CD4-positive, alpha-beta T cell (primary cell): ENCODE data around the gene MSI2. TPM values are rescaled to one million over a fixed set of nuclear protein-coding genes. Genes with fewer than 3 reads are reported as not detected.

Experiments used
- ATAC-seq: fragments of 200-7000 bp; cut with Tn5 transposase; one replicate; pipeline ENCODE4 v1.10.0; 2022; ENCODE audit warnings: mild to moderate bottlenecking; ENCODE audit not compliant: poor library complexity
- CTCF ChIA-PET: fragments of 350-600 bp; sonication (Branson Sonifier 250); formaldehyde crosslinking; loops from one replicate; lab custom pipeline; 2021; ENCODE audit warnings: antibody characterized with exemption, inconsistent platforms; lab: Charles Lee
- POLR2A ChIA-PET: fragments of 350-600 bp; sonication (Branson Sonifier 250); formaldehyde crosslinking; loops from one replicate; lab custom pipeline; 2021; ENCODE audit warnings: antibody characterized with exemption, inconsistent platforms; lab: Charles Lee
- DNase-seq, 14 experiments: peaks; one replicate each; pipeline ENCODE4 v3.0.0-alpha.2; 2013 to 2020; ENCODE audit warnings: mixed read lengths in 2 of 14
- H3K27ac ChIP-seq, 2 donors: one replicate each; pipeline versions ENCODE4 v1.5.1 to v1.7.0; 2013; ENCODE audit warnings: low read length in 2 of 2, low read depth in 1 of 2, mild to moderate bottlenecking in 1 of 2
- H3K27me3 ChIP-seq, 2 experiments: 1 replicate in 1 of 2; 2 replicates in 1 of 2; pipeline versions ENCODE4 v1.6.1 to v1.7.0; 2013; ENCODE audit warnings: low read length in 2 of 2, control low read depth in 1 of 2, mild to moderate bottlenecking in 1 of 2, moderate library complexity in 1 of 2; ENCODE audit not compliant: insufficient read depth in 2 of 2, control insufficient read depth in 1 of 2
- H3K36me3 ChIP-seq: one replicate; pipeline ENCODE4 v1.6.1; 2013; ENCODE audit warnings: low read length, control low read depth; ENCODE audit not compliant: insufficient read depth
- H3K4me1 ChIP-seq: one replicate; pipeline ENCODE4 v1.6.1; 2013; ENCODE audit warnings: low read length, control low read depth; ENCODE audit not compliant: insufficient read depth
- H3K4me3 ChIP-seq: one replicate; pipeline ENCODE4 v1.5.1; 2013; ENCODE audit warnings: mild to moderate bottlenecking, low read length, moderate library complexity
- H3K9me3 ChIP-seq, 2 experiments: 1 replicate in 1 of 2; 2 replicates in 1 of 2; pipeline versions ENCODE4 v1.6.1 to v1.7.0; 2013; ENCODE audit warnings: low read length in 2 of 2, mild to moderate bottlenecking in 2 of 2, control low read depth in 1 of 2, moderate library complexity in 1 of 2; ENCODE audit not compliant: control insufficient read depth in 1 of 2, insufficient read depth in 1 of 2
- H3K27ac Mint-ChIP-seq: one replicate; pipeline ENCODE4 v1.8.0; 2020; ENCODE audit warnings: mixed read lengths
- H3K27me3 Mint-ChIP-seq: one replicate; pipeline ENCODE4 v1.8.0; 2021; ENCODE audit warnings: mixed read lengths
- H3K36me3 Mint-ChIP-seq: one replicate; pipeline ENCODE4 v1.8.0; 2021; ENCODE audit warnings: low read depth, mixed read lengths
- H3K4me1 Mint-ChIP-seq: one replicate; pipeline ENCODE4 v1.8.0; 2021; ENCODE audit warnings: low read depth, mixed read lengths
- H3K4me3 Mint-ChIP-seq: one replicate; pipeline ENCODE4 v1.8.0; 2020; ENCODE audit warnings: mild to moderate bottlenecking, mixed read lengths
- H3K9me3 Mint-ChIP-seq: one replicate; pipeline ENCODE4 v1.8.0; 2020; ENCODE audit warnings: mixed read lengths
- intact Hi-C, 2 experiments: fragments of 100-400 bp; cut with DNase I in 1 of 2; cut with micrococcal nuclease in 1 of 2; formaldehyde crosslinking; loops; one replicate each; pipeline versions ENCODE4 v1.15.1 to v1.9.0; 2023 to 2025; cut with DNase I, micrococcal nuclease
- total RNA-seq, 174 experiments: library from RNA in 2 of 174; stranded (reverse) in 2 of 174; gene quantifications; one replicate each; pipeline ENCODE4 v1.2.3 and lab custom pipeline; 2021 to 2026
- TF ChIP-seq, protein P1 (sequence below): fragments of 200-600 bp; IDR thresholded peaks from one replicate; pipeline ENCODE4 v1.8.0; 2022; ENCODE audit warnings: antibody characterized with exemption, mild to moderate bottlenecking

MSI2 gene
- total RNA-seq, 2 experiments from 2014 or later = 129 to 132 TPM

DNA sequence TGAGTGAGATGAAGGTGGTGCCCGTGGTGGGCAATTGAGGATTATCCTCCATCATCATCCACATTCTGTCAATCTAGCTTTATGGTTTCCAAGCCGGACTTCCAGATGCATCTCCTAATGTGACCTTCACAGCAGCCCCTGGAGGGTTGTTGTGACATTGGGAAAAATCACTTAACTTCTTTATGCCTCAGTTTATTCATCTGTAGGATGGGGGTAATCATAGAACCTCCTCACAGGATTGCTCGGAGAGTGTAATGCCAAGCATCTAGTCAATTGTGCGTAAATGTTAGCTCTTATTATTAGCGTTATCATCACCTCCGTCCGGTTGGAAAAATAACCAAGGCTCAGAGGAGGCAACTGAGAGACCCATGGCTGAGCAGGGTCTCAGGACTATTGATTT lies 274.8 kb downstream of the MSI2 start:
- intact Hi-C loops = no loop called here
- Histone ChIP-seq H3K36me3 (peaks cover 10% of the 10 kb centered on the region), H3K4me3 (no peak overlapping the region), H3K27me3 (no peaks in the 10 kb centered on the region), H3K4me1 (peaks cover 17% of the 10 kb centered on the region), H3K27ac (no peak overlapping the region), H3K9me3 (no peaks in the 10 kb centered on the region)
- Mint-ChIP-seq H3K36me3 (peaks cover 14% of the 10 kb centered on the region), H3K4me3 (no peak overlapping the region), H3K27ac (peak overlapping the region; percentile 74), H3K9me3 (no peaks in the 10 kb centered on the region), H3K27me3 (no peaks in the 10 kb centered on the region), H3K4me1 (peaks cover 43% of the 10 kb centered on the region)
- ATAC-seq = no peak
- no peak for DNase-seq
- CTCF ChIA-PET = no interaction called here
- POLR2A ChIA-PET = no interaction called here
- TF ChIP-seq, protein P1, sequence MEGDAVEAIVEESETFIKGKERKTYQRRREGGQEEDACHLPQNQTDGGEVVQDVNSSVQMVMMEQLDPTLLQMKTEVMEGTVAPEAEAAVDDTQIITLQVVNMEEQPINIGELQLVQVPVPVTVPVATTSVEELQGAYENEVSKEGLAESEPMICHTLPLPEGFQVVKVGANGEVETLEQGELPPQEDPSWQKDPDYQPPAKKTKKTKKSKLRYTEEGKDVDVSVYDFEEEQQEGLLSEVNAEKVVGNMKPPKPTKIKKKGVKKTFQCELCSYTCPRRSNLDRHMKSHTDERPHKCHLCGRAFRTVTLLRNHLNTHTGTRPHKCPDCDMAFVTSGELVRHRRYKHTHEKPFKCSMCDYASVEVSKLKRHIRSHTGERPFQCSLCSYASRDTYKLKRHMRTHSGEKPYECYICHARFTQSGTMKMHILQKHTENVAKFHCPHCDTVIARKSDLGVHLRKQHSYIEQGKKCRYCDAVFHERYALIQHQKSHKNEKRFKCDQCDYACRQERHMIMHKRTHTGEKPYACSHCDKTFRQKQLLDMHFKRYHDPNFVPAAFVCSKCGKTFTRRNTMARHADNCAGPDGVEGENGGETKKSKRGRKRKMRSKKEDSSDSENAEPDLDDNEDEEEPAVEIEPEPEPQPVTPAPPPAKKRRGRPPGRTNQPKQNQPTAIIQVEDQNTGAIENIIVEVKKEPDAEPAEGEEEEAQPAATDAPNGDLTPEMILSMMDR = no peak

DNA sequence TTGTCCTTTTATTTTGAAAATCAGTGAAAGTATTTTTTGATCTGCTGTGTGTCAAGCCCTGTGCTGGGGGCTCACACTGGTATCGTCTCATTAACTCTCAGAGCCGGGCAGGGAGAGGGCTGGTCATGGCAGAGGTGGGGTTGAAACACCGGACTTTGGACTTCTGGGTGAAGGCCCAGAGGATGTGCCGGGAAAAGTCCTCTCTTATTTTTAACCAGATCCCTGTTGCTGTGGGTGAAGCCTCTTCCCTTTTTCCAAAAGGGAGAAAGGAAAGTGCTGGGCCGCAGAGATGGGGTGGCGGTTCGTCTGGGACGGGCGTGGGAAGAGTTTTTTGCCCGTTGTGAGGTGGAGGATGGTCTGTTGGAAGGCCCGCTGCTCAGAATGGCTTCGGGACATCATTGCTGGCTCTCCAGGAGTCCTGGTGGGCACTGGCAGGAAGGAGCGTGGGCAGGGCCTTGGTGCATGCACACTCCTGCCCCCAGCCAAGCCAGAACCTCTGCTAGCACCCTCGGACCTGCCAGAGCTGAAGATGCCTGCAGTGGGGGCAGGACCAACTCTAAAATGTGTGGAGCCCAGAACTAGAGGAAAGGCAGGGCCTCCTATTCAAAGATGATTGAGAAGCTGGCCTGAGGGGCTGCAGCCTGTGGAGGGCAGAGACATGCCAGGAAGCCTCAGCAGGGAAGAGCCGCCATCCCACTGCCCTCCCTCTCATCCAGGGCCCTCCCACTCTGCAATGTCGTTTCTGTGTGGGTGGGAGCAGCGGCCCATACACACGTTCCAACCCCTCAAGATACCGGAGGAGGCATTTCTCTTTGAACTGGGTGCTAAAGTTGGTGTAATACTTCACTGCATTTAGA lies 275.6 kb downstream of the MSI2 start:
- no peak for ATAC-seq
- Mint-ChIP-seq H3K4me3 (no peak overlapping the region), H3K27me3 (no peaks in the 10 kb centered on the region), H3K36me3 (peaks cover 14% of the 10 kb centered on the region), H3K4me1 (peaks cover 51% of the 10 kb centered on the region), H3K9me3 (no peaks in the 10 kb centered on the region), H3K27ac (peak overlapping the region; percentile 20)
- H3K27me3 ChIP-seq = no peaks in the 10 kb centered on the region
- CTCF ChIA-PET = no interaction called here
- H3K36me3 ChIP-seq = peaks cover 10% of the 10 kb centered on the region
- DNase-seq = no peak
- no peak overlapping the region for H3K27ac ChIP-seq
- intact Hi-C loops = no loop called here
- POLR2A ChIA-PET = no interaction called here
- no peaks in the 10 kb centered on the region for H3K9me3 ChIP-seq
- H3K4me3 ChIP-seq = no peak overlapping the region
- TF ChIP-seq, protein P1 = no peak
- peaks cover 17% of the 10 kb centered on the region for H3K4me1 ChIP-seq

DNA sequence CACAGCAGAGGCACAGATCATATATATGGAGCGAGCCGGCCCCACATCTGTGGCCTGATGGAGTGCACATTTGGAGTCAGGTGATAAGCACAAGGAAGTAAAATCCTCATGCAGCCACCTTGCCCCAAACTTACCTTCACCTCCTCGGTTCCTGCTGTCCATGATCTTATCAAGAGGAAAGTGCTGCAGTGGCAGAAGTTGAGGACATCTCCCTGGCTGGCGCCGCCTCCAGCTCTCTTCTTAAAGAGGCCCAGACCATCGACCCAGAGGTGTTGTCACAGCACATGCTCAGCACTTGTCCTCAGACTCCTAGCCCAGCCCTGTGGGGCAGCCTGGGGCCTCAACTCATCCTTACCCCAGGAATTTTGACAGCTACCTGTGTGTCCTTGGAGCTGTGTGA lies 276.2 kb downstream of the MSI2 start:
- peaks cover 24% of the 10 kb centered on the region for H3K4me1 ChIP-seq
- no peak overlapping the region for H3K27ac ChIP-seq
- Mint-ChIP-seq H3K4me3 (no peak overlapping the region), H3K27ac (peak overlapping the region; percentile 20), H3K36me3 (peaks cover 14% of the 10 kb centered on the region), H3K4me1 (peaks cover 57% of the 10 kb centered on the region), H3K9me3 (no peaks in the 10 kb centered on the region), H3K27me3 (no peaks in the 10 kb centered on the region)
- peaks cover 10% of the 10 kb centered on the region for H3K36me3 ChIP-seq
- POLR2A ChIA-PET = no interaction called here
- H3K9me3 ChIP-seq = no peaks in the 10 kb centered on the region
- no peaks in the 10 kb centered on the region for H3K27me3 ChIP-seq
- CTCF ChIA-PET = no interaction called here
- DNase-seq = no peak
- TF ChIP-seq, protein P1 = no peak
- ATAC-seq = no peak
- intact Hi-C loops = no loop called here
- no peak overlapping the region for H3K4me3 ChIP-seq
